Islet of Langerhans (tissue), 1 donor: Measurements from ENCODE around the gene CTSZ.
"Not testable (repeated sequence)": the region's sequence is repeated elsewhere in the genome, so short reads cannot be mapped to it uniquely, and the experiment has no call there.

Source experiments
- FAIRE-seq: peaks from one replicate; lab custom pipeline; 2011; peaks lifted over from hg19 to GRCh38; lab: Jason Lieb, UNC

The CTSZ gene

DNA sequence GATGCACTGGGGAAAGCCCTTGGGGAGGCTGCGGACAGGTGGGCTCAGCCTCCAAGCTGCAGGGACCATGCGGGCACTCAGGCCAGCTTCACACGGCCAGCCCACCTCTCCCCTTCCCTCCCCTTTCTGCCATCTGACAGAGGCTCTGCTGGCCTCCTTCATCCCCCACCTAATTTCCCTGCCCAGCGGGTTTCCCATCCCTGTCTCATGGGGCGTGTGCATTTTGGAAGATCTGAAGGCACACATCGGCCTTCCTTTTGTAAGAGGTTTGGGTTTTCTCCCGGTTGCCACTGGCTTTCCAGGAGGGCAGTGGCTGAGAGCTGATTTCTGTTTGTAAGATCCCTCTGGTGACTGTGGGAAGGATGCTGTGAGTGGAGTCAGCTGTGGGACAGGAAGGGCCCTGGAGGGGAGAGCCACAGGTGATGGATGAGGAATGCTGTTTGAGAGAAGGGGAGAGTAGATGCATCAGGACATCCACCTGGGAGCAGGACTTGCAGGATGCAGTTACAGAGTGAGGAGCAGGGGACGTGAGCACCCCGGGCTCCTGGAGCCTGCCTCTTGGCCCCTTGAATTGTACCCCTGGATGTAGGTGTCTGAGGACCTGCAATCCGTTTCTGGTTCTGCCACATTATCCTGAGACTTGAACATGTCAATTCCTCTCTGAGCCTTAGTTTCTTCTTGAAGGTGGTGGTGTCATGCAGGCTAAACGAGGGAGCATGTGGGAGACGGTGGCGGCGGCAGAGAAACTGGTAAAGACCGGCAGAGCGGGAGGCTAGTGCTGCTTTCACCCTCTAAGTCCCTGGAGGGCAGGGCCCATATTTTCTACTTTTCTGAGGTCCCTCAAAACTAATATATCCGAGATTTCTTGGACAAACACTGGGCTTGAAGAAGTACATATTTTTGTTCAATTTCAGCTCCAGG lies 6.2 kb upstream of the CTSZ start:
- no peak for FAIRE-seq

GRCh38 chr20:59011874-59012157 lies 4.8 kb upstream of the CTSZ start:
- not testable (repeated sequence) for FAIRE-seq

DNA sequence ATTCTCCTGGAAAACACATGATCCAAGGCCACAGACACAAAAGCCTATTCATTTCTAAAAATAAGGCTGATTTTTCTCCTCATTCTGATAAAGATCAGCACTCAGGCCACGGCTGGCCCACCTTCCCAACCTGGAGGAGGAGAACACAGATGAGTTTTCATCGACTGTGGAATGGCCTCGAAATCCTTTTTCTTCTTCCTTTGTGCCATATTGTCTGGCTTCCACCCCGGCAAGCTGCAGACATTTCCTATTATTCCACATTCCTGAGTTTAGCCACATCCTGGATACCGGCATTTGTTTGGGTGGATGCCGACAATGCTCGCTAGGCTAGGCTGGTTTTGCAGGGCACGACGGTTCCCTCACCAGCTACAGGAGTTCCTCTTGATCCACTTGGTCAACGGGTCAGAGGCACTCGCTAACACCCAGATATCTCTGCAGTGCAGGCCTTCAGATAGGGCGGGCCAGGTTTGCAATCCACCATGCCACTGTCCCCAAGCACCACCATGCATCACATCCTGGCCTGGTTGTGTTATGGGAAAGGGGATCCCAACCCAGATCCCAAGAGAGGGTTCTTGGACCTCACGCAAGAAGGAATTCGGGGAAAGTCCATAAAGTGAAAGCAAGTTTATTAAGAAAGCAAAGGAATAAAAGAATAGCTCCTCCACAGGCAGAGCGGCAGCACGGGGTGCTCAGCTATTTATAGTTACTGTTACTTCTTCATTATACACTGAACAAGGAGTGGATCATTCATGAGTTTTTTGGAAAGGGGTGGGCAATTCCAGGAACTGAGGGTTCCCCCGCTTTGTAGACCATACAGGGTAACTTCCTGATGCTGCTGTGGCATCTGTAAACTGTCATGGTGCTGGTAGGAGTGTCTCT lies 4.2 kb upstream of the CTSZ start:
- FAIRE-seq = no peak

DNA sequence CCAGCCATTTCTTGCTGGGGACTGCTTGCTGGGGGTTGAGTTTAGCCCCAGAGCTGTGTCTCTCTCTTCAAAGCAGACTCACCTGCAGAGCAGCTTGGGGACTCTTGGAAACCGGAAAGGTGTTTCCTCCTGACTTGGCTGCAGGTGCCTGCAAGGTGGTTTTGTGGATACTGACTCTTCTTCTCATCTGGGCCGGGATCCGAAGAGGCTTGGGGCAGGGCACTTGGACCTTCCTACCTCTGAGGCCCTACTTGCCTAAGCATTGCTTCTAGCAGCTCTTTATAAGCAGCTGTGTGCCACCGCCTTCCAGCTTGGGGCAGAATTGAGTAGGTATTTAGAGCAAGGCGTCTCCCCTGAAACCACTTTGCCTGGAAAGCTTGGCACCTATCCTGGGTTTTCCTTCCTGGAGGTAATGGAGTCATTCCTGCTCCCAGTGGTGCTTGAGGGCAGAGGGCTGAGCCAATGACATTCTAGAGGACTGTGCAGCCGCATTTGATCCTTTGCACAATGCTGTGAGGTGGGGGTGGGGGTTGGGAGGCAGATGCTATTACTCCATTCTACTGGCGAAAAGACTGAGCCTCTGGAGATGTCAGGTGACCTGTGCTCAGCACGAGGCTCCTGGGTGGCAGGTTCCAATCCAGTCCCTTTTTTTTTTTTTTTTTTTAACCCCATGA lies 3.4 kb upstream of the CTSZ start:
- no peak for FAIRE-seq

DNA sequence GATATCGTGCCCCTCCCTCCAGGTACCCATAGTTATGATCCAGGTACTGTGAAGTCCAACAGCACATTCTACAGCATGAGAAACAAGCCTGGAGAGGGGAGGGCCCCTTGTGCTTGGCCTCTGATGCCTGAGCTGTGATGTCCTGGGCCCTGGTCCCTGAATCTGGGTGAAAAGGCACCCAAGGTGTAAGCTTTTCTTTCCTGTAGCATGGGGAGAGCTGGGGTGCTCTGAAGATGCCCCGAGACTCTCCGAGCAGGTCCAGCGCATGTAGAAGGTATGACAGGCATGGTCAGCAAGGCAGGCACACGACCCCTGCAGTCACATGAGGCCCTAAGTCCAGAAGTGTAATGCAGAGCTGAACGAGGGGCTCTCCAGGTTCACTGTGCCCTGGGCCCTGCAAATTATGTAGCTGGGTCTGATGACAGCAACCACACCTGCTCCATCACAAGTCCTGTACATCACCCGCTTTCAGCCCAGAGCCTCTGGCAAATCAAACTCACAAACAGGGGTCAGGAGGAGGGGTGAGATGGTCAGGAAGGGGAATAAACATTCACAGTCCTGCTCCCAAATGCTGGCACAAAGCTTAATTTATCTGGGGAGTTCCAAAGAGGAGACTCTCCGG lies 1.8 kb upstream of the CTSZ start:
- no peak for FAIRE-seq

DNA sequence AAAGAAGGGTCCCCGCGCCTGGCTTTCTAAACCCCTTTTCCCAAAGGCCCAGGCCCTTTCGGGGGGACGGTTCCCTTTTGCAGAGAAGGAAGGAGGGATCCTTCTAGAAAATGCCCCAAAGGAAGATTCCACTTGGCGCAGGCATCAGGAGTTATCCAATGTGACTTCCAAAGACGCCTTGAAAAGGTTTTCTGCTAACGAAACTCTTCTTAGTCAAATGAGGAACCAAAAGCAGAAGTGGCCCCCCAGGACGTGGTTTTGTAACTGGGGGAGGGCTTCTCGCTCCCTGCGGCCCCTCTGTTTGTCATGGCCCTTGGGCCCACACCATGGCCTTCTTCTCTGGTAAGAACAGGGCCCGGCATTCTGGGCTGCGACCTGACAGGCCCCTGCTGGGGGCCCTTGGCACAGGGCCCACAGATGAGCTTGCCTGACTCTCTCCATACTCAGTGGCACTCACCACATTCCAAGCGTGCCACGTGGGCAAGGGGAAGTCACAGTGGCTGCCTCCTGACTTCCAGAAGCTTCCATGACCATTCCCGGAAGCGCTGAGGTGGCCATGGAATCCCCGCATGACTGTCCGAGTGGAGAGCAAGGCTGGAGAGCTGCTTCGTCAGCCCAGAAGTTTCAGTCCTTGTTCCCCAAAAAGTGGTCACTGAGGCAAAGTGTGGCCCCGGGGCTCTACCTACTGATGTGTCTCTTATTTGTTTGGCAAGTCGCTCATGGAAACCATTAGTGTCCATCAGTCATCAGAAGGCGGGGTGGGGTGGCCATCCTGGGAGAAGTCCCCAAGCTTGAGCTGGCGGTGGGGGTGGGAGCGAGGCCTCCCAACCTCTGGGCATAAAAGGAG lies 834 bp upstream of the CTSZ start:
- no peak for FAIRE-seq

- FAIRE-seq = no peak
These were observed 739 bp downstream of the CTSZ start for GRCh38 chr20:59006167-59006863.

- no peak for FAIRE-seq
These were observed 1.4 kb downstream of the CTSZ start for GRCh38 chr20:59005523-59006166.

DNA sequence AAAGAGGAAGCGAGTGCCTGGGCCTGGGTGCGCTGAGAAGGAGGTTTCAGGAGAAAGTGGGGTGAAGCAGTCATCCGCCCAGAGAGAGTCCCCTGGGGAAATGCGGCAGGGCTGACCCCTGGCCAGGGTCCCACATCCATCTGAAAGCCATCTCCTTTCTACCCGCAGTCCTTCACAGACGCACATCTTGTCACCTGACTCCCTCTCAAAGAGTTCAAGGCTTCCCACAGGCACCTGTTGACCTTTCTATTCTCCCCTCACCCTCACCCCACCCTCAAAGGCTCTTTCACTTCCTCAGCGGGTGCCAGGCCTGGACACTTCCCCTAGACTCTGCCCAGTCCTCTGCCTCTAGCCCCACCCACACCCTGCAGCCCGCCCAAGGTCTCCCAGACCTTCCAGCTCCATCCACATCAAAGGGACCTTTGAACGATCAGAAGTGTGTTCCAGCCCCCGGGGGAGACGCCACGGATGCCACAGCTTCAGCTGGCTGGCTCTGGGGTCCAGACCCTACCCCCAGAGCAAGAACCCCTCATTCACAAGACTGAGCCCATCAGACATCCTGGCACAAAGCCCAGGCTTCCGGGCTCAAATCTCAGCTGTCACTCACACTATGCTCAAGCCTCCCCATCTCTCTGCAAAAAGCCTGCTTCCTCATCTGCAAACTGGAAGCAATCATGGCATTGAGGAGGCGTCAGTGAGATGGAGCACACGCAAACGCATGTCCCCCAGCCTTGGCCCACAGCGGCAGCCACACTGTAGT lies 2.1 kb downstream of the CTSZ start:
- no peak for FAIRE-seq

- no peak for FAIRE-seq
These were observed 2.6 kb downstream of the CTSZ start for GRCh38 chr20:59004493-59004762.

GRCh38 chr20:59003836-59004492 lies 3.1 kb downstream of the CTSZ start:
- no peak for FAIRE-seq

- no peak for FAIRE-seq
These were observed 4.1 kb downstream of the CTSZ start for GRCh38 chr20:59002874-59003399.

DNA sequence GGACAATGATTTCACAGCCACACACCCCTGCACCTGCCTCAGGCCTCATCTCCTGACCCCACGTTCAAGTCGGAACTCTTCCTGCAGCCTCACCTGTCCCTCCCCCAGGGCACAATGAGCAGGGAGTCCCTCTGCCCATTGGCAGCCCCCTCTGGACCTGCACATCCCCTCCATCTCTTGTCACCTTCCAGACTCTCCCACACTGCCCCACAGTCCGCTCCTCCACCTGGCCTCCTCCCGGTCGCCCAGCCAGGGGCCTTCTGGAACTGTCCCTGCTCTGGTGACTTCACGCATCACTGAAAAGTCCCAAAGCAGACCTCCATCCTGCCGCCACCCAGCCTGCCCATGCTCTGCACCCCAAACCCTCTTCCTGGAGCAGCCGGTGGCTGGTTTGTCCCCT lies 4.7 kb downstream of the CTSZ start:
- FAIRE-seq = no peak

DNA sequence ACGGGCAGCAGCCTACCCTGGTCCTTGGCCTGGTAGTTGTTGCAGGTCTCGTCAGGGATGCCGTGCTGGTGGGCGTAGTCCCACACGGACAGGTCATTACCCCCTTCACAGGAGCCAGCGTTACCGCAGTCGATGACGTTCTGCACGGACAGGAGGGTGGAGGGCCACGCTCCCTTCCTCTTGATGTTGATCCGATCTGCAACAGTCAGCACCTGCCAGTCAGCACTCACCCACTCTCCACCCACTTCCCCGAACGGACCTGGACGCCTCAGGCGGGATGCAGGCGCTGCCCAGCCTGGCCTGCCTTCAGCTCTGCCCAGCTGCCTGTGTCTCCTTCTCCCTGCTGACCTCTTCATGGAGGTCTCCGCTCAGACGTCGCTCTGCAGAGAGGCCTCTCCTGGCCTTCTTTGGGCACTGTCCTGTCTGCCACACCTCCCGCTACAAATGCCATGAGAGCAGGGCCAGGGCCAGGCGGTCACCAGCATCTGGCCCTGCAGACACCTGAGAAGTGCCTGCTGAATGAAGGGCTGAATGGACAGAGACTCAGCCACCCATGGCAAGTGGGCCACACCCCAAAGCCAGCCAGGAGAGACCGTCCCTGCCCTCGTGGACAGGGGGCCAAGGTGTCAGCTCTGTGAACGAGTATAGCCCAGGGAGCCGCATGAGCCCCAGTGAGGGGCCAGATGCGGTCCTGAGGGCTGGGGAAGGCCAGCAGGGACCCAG lies 5.4 kb downstream of the CTSZ start:
- FAIRE-seq = no peak

- FAIRE-seq = no peak
These were observed 6.0 kb downstream of the CTSZ start for GRCh38 chr20:59001068-59001448.

- no peak for FAIRE-seq
These were observed 6.7 kb downstream of the CTSZ start for GRCh38 chr20:59000326-59000725.

- no peak for FAIRE-seq
These were observed 8.4 kb downstream of the CTSZ start for GRCh38 chr20:58998656-58999055.

DNA sequence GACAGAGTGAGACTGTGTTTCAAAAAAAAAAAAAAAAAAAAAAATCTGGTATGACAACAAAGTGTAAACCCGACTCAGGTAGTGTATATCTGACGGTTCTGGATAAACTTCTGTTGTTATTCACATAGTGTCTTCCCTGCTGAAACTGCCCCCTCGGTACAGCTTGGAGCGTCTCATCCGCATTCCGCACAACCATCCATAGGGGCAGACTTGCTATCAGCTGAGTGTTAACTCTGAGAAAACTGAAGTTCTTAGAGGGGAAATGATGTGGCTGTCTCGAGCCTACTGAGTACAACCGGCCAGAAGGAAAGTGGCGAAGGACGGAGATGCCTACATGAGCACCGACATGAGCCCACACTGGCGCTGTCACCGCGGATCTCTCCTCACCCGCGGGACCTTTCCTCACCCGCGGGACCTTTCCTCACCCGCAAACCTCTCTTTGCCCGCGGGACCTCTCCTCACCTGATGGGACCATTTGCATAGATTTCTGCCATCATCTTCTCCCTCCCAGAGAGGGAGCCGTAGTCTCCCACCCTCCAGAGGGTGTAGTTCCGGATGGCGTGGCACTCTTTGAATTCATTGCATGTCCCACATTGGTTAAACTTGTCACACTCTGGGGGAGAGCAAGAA lies 9.8 kb downstream of the CTSZ start:
- FAIRE-seq = no peak
